NCI-H526 treated with DMSO at 0.1 percent for 48 hours (cell line): Measurements from ENCODE around the gene FAXDC2.

Experiments
- DNase-seq: peaks from one replicate; lab custom pipeline; 2025; lab: John Stamatoyannopoulos, UW

Gene FAXDC2

GRCh38 chr5:154797762-154798161, 52.6 kb downstream of the FAXDC2 start:
- DNase-seq, result no peak

- DNase-seq, result no peak
Measured at GRCh38 chr5:154795235-154795596, 55.2 kb downstream of the FAXDC2 start.

- no peak for DNase-seq
Measured at GRCh38 chr5:154794525-154795234, 55.7 kb downstream of the FAXDC2 start.

GRCh38 chr5:154793599-154794524, 56.5 kb downstream of the FAXDC2 start:
- no peak for DNase-seq

- no peak for DNase-seq
Measured at GRCh38 chr5:154791535-154791934, 58.9 kb downstream of the FAXDC2 start.

- DNase-seq, result no peak
Measured at GRCh38 chr5:154788212-154788611, 62.2 kb downstream of the FAXDC2 start.

GRCh38 chr5:154786414-154786813, 64.0 kb downstream of the FAXDC2 start:
- DNase-seq, result no peak

- DNase-seq, result no peak
Measured at GRCh38 chr5:154784856-154785255, 65.5 kb downstream of the FAXDC2 start.

GRCh38 chr5:154783774-154784460, 66.5 kb downstream of the FAXDC2 start:
- DNase-seq, result no peak

GRCh38 chr5:154782812-154783592, 67.4 kb downstream of the FAXDC2 start:
- no peak for DNase-seq

GRCh38 chr5:154782326-154782725, 68.1 kb downstream of the FAXDC2 start:
- DNase-seq, result no peak

GRCh38 chr5:154780128-154780527, 70.3 kb downstream of the FAXDC2 start:
- no peak for DNase-seq

GRCh38 chr5:154779105-154779504, 71.3 kb downstream of the FAXDC2 start:
- no peak for DNase-seq

- no peak for DNase-seq
Measured at GRCh38 chr5:154778534-154778933, 71.9 kb downstream of the FAXDC2 start.

- DNase-seq, result no peak
Measured at GRCh38 chr5:154776167-154776566, 74.2 kb downstream of the FAXDC2 start.

- no peak for DNase-seq
Measured at GRCh38 chr5:154773326-154773725, 77.1 kb downstream of the FAXDC2 start.

GRCh38 chr5:154771383-154771901, 79.0 kb downstream of the FAXDC2 start:
- DNase-seq, result no peak

GRCh38 chr5:154770111-154770510, 80.3 kb downstream of the FAXDC2 start:
- no peak for DNase-seq
